SW 1271 (cell line): ENCODE results near the gene AHRR.
A peak's percentile ranks its signal among the peaks of the same experiment; 100 is the strongest.

Source experiments
- DNase-seq, 2 experiments: peaks; one replicate each; lab custom pipeline; 2025; lab: John Stamatoyannopoulos, UW

AHRR gene

DNA sequence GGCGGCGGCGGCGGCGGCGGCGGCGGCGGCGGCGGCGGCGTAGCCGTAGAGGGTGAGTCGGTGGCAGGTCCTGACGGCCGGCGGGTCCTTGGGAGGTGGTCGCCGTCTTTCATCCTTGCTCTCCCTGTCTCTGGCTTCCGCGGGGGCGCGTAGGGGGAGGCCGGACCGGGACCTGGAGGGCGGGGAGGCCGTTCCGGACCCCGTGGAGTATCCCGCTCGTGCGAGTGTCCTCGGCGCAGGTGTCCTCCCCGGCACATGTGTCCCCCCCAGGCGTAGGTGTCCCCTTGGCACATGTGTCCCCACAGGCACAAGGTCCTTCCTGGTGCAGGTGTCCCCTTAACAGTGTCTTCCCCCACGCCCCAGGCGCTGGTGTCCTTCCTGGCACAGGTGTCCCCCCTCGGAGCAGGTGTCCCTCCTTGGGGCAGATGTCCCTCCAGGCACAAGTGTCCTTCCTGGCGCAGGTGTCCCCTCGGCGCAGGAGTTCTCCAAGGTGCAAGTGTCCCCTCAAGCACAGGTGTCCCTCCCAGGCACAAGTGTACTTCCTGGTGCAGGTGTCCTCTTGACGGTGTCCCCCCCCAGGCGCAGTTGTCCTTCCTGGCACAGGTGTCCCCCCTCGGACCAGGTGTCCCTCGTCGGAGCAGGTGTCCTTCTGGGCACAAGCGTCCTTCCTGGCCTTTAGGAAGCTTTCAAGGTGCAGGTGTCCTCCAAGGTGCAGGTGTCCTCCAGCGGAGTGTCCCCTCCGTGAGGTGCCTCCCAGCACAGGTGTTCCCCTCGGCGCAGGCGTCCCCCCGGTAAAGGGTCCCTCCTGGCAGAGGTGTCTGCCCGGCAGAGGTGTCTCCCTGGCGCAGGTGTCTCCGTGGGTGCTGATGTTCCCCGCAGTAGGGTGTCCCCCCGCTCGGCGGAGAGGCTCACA is 122.0 kb downstream of the AHRR start:
- peak in 1 of 2 experiments; percentile 40 for DNase-seq

DNA sequence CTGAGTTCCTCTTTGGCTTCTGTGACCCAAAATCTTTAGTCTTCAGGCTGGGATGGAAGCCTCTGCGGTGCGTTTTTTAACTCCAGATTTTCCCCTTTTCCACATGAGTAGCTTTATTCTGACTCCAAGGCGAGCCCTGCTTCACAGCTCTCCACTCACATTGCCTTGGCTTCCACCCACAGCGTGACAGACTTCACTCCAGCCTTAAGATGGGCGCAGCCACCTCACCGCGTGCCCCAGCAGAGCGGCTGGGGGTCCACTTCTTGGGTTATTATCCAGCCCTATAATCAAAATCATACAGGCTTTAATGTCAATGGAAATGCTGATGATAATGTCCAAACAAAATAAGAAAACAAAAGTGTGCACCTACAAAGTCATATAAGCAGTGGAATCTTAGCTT is 122.7 kb downstream of the AHRR start:
- DNase-seq = no peak

DNA sequence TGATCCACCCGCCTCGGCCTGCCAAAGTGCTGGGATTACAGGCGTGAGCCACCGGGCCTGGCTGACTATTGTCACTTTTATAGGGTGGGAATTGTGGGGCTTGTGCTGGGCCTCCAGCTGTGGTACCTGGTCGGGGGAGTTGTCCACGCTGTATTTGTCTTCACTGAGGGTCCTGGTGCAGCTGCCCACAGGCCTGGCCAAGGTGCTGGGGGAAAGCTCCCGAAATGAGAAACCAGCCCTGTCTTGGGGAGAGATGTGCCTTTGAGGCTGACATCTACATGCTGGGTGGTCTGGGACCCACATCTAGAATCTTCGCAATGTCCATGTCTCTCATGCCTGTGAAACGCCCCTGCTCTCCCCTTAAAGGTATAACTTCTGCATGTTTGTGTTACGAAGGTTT is 124.1 kb downstream of the AHRR start:
- no peak for DNase-seq

DNA sequence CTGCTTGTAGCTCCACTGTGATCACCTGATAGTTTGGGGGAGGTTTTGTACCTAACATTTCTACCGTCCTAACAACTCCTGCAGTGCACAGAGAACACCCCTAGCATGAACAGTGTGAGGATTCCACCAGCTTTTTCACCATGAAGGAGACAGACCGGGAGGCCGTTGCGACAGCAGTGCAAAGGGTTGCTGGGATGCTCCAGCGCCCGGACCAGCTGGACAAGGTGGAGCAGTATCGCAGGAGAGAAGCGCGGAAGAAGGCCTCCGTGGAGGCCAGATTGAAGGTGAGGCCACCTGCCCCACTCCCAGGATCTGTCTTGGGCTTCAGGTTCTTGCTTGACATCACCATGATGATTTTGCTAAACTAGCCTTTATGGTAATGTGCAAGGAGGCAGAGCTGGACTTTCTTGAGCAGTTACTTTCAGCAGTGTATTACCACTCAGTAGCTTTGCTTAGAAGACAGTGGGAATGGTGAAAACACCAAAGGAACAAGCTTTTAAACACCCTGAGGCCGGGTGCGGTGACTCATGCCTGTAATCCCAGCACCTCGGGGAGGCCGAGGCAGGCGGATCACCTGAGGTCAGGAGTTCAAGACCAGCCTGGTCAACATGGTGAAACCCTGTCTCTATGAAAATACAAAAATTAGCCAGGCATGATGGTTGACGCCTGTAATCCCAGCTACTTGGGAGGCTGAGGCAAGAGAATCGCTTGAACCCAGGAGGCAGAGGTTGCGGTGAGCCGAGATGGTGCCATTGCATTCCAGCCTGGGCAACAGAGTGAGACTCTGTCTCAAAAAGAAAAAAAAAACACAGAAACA is 124.8 kb downstream of the AHRR start:
- DNase-seq = no peak

DNA sequence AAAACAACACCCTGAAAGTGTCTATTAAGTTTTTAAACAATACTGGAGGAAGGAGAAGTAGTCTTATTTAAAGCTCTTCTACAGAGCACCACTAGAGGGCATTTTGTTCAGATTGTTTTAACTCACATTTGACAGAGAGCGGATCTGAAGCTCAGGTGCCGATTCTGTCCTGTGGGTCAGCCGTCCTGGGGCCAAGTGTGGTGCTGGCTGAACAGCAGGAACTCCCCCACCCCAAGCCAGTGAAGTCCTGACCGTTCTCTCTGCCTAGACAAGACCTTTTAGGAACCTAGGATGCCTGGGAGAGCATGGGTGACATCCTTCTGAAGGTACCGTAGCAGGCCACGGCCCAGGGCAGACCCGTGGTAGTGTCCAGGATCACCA is 125.4 kb downstream of the AHRR start:
- peak in 1 of 2 experiments; percentile 68 for DNase-seq

DNA sequence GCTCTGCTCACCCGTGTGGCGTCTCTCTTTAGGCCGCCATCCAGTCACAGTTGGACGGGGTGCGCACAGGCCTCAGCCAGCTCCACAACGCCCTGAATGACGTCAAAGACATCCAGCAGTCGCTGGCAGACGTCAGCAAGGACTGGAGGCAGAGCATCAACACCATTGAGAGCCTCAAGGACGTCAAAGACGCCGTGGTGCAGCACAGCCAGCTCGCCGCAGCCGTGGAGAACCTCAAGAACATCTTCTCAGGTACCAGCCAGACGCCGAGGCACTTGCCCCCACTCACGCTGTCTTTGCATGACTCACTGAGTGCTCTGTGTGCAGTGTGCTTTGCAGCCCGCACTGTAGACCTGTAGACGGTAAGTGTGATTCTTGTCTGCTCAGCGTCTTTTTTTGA is 126.0 kb downstream of the AHRR start:
- no peak for DNase-seq

DNA sequence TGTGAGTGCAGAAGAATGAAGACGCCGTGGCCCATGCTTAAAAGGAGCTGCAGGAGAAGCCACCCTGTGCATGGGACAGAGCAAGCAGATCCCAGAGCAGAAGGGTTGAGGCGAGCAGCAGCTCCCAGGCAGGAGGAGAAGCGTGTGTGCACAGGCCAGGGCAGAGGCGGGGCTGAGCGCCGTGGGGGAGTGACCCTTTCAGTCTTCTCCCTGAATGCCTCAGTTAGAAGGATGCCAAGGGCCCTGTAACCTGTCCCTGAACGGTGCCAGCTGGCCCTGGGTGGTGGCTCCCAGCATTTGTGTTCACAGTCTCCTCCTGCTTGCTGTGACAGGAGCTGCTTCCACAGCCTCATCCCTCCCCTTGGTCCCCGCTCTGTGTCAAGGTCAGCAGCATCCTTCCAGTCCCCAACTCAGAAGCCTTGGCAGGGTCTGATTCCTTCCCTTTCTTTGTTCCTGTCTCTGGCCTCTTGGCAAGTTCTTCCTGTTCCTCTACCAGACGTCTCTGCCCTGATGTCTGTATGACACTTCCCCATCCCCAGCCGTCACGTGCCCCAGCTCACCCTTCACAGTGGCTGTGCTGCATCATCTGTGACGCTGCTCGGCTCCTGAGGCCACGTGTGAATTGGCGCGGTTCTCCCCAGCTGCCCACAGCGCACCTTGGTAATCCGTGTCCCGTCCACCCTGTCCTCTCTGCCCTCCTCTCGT is 126.7 kb downstream of the AHRR start:
- no peak for DNase-seq

DNA sequence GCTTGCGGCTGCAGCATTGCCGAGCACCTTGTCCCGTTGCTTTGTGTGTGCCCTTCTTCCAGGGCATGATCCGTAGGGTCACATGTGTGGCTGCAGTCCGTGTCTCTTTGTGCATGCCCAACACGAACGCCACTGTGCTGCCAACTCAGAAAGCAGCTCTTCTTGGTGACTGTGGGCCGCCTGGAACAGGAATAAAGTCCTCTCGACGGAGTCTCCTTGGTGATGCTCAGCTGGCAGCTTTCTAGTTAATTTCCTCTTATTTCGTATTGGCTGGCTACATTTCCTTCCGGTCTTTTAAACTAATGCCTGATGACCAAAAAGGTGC is 127.2 kb downstream of the AHRR start:
- no peak for DNase-seq

DNA sequence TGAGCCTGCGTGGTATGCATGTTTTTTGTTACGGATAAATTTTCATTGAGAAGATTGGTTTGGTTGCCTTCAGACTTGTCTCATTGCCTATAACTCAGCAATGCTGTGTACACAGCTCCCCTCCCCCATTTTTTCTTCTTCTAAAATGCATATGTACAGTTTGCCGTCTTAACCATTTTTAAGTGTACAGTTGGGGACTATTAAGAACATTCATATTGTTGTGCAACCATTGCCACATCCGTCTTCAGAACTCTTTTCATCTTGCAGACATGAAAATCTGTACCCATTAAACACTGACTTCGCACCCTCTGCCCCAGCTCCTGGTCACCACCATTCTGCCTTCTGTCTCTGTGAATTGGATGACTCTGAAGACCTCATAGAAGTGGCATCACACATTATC is 127.6 kb downstream of the AHRR start:
- DNase-seq = no peak

DNA sequence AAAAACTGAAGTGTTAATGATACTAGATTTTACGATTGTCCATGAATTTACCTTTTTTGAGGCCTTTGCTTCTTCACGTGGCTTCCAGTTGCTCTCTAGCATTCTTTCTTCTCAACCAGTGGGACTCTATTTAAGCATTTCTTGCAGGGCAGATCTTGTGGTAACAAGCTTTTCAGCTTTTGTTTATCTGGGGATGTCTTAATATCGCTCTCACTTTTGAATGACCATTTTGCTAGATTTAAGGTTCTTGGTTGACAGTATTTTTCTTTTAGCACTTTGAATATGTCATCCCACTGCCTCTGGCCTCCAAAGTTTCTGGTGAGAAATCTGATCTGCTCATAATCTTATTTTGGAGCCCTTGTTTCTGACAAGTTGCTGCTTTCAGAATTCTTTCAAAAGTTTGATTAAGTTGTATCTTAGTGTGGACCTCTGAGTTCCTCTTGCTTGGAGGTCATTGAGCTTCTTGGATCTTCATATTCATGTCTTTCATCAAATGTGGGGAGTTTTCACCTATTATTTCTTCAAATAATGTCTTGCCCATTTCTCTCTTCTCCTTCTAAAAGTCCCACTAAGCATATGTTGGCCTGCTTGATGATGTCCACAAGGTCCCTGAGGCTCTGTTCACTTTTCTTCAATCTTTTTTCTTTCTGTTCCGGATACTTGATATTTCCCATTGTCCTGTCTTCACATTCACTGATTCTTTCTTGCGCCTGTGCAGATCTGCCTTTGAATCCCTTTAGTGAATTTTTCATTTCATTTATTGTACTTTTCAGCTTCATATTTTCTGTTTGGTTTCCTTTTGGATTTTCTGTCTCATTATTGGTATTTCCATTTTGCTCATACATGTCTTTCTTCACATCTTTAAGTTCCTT is 130.3 kb downstream of the AHRR start:
- DNase-seq = no peak

DNA sequence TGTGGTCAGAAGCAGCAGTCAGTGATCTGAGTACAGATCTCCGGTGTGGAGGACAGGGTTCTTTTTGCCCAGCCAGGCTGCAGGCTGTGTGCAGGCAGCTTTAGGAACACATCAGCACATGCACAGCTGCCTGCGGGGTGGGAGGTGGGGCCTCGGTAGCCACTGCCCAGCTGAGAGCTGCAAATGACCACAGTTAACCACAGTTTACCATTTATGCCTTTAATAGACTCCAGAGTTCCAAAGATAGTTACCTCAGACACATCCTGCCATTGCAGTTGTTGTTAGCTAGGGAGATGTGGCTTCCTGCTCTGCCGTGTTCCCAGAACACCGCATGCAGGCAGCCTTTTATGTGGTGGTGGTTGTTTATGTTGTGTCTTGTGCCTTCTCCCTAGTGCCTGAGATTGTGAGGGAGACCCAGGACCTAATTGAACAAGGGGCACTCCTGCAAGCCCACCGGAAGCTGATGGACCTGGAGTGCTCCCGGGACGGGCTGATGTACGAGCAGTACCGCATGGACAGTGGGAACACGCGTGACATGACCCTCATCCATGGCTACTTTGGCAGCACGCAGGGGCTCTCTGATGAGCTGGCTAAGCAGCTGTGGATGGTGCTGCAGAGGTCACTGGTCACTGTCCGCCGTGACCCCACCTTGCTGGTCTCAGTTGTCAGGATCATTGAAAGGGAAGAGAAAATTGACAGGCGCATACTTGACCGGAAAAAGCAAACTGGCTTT is 131.6 kb downstream of the AHRR start:
- no peak for DNase-seq

DNA sequence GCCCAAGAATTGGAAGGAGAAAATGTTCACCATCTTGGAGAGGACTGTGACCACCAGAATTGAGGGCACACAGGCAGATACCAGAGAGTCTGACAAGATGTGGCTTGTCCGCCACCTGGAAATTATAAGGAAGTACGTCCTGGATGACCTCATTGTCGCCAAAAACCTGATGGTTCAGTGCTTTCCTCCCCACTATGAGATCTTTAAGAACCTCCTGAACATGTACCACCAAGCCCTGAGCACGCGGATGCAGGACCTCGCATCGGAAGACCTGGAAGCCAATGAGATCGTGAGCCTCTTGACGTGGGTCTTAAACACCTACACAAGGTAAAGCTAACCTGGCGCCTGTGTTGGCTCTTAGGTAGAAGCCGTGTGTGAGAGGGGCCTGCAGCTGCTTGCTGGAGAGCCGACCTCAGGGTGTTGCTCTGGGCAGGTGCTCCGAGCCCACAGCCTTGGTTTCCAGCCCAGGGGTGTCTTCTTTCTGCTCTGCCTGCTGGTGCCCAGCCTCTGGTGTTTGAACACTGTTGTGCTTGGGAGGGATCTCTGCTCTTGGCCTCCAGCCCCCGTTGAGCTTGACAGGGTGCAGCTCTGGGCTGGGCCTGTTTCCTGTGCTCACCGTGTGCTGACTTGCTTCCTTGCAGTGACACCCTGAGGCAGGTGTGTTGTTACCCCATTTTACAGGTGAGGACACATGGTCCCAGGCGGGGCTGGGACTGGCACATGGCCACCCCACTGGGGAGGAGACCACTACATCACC is 132.4 kb downstream of the AHRR start:
- DNase-seq = no peak

DNA sequence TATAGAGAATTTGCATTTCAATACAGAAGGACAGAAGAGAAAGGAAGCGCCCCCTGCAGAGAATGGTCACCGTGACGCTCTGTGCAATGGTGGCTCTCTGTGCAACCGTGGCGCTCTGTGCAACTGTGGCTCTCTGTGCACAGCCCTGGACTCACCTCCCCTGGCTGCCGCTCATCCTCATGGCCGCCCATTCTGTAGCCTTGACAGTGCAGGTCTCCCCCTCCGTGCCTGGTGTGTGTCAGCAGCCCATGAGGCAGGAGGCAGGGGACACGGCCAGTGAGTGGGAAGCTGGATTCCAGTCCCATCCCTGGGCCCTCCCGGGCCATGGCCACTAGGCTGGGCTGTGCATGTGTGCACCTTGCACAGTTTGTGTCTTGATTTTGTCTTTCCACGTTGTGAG is 133.4 kb downstream of the AHRR start:
- no peak for DNase-seq

DNA sequence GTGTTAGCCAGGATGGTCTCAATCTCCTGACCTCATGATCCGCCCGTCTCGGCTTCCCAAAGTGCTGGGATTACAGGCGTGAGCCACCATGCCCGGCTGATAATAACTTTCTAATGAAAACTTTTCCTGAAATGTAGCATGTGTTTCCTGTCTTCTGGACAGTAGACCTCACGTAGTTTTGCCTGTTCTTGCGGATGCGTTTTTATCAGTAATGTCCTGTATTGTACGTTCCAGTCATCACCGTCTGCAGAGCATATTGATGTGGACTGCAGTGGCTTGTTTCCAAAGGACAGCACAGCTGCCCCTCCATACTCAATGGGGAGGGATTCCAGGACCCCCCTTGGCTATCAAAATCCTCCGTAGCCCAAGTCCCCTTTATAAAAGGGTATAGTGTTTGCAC is 134.3 kb downstream of the AHRR start:
- no peak for DNase-seq

DNA sequence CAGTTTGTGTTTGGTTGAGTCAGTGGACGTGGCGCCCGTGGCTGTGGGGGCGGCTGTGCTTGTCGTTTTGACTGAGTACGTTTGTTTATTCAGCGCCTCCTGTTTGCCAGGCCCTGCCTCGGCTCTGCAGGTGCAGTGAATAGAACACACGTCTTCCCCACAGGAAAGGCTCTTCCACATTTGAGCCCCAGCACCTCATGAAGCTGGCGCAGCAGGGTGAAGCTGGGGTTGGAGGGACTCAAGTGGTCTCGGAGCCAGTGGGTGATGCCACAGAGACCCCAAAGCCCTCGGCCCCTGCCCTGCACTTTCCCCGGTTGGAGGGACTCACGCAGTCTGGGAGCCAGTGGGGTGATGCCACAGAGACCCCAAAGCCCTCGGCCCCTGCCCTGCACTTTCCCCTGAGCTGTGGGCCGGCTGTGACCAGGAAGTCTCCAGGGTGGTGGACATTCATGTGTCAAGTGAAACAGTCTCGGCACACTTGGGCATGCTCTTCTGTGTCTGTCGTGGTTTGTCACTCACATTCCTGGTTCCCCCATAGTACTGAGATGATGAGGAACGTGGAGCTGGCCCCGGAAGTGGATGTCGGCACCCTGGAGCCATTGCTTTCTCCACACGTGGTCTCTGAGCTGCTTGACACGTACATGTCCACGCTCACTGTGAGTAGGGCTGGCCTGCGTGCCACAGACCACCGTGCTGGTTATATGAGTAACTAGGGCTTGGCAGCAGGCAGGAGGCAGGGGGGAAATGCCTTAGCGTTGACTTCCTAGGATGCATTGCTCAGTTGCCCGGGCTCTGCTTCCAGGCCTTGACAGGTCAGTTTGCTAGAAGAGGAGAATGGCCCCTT is 135.1 kb downstream of the AHRR start:
- DNase-seq = no peak

DNA sequence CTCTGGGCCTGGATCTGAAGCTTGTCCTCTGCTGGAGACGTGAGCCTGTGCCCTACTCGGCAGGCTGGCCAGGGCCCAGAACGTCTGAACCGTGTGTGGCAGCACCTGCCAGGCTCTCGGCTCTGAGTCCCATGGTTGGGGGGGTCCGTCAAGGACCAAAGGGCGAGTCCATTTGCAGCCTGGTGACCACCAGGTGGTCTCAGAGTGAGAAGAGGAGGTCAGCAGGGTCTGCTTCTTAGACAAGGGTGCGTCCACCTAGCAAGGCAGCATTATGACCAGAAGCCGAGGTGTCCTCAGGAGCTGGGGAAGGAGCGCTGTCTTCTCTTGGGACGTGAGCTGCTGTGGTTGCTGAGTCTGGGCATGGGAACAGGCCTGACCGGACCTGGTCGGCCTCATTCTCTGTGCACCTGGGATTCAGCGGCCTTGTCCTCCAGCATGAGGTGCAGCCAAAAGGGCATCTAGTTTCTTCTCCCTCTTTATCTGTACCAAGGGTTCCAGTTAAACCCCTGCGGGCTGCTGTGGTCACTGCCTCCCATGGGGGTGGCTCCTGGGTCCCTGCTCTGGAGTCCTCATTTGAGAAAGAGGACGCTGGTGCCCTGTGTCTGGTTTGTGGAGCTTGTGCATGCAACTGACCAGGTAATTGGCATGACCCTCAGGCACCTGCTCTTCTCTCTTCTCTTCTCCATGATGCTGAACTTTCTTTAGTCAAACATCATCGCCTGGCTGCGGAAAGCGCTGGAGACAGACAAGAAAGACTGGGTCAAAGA is 135.9 kb downstream of the AHRR start:
- no peak for DNase-seq

DNA sequence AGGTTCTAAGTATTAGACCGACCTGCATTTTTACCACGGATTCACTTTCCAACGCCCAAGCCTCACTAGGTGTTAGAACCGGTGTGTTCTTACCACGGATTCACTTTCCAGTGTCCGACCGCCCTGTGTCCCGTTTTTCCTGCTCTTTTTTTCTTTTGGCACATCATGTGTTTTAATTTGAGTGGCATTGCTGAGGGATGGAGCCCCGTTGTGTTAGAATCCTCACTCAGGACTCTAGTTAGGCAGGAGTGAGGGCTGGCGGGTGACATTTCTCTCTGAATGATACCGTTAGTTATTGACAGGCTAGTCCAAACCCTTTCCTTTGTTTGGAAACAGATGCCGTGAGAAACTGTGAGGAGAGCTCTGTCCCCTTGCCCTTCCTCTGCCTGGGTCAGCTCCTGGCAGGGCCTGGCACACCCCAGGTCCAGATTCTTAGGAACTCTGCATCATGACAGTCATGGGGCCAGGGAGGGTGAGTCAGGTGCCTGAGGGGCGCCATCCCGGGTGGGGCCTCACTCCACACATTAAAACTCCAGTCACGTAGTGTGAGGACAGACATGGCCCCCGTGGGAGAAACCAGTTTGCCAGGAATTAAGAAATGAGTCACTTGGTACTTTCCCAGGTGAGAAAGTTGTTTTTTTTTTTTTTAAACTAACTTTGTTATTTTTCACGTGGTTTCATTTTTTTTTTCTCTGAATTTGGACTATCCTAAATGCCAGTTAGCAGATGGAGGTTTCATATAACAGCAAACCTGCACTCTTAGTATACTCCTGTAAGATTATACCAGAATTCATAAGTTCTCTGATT is 137.2 kb downstream of the AHRR start:
- no peak for DNase-seq
